Measurements from ENCODE around the gene COL5A1. TPM values are rescaled to one million over a fixed set of nuclear protein-coding genes. Genes with fewer than 3 reads are reported as not detected.

The COL5A1 gene
- total RNA-seq, 4 donors from 2014 or later = 4.0 to 12.8 (median 6.3) TPM

GRCh38 chr9:134811673-134812342 lies 170.2 kb downstream of the COL5A1 start:
- no peaks in the 10 kb centered on the region for H3K27me3 ChIP-seq
- WGBS, 2 donors = 79 to 85% methylated on average over 8 to 14 of the region's 14 CpGs
- no peak for TF ChIP-seq POLR2A (IDR thresholded peaks at IDR 0.05)
- no peak for TF ChIP-seq CTCF (IDR thresholded peaks at IDR 0.05)
- H3K36me3 ChIP-seq = peaks cover 0 to 43% (median 3%) of the 10 kb centered on the region in 3 donors
- H3K4me1 ChIP-seq = peaks cover 0 to 17% (median 10%) of the 10 kb centered on the region in 3 donors
- no peak overlapping the region for H3K27ac ChIP-seq
- intact Hi-C loops (cut with DNase I) = no loop called here
- H3K9me3 ChIP-seq = no peaks in the 10 kb centered on the region
- no peak for DNase-seq
- no peak overlapping the region for H3K4me3 ChIP-seq

GRCh38 chr9:134812343-134812673 lies 170.7 kb downstream of the COL5A1 start:
- peaks cover 0 to 48% (median 4%) of the 10 kb centered on the region in 3 donors for H3K36me3 ChIP-seq
- DNase-seq = no peak

GRCh38 chr9:134813841-134814240 lies 172.2 kb downstream of the COL5A1 start:
- no peaks in the 10 kb centered on the region for H3K27me3 ChIP-seq
- H3K9me3 ChIP-seq = no peaks in the 10 kb centered on the region
- no peak for DNase-seq
- WGBS, 2 donors = 92 to 95% methylated on average over 8 to 19 of the region's 19 CpGs
- no peak overlapping the region for H3K4me3 ChIP-seq
- no peak overlapping the region for H3K27ac ChIP-seq
- TF ChIP-seq CTCF (IDR thresholded peaks at IDR 0.05) (no peak), POLR2A (IDR thresholded peaks at IDR 0.05) (no peak)
- intact Hi-C loops (cut with DNase I) = no loop called here
- H3K36me3 ChIP-seq = peaks cover 0 to 64% (median 10%) of the 10 kb centered on the region in 3 donors
- H3K4me1 ChIP-seq = peaks cover 0 to 7% (median 0%) of the 10 kb centered on the region in 3 donors

More at GRCh38 chr9:134812343-134812673, 170.7 kb downstream of the COL5A1 start:
- Histone ChIP-seq H3K9me3 (no peaks in the 10 kb centered on the region), H3K27me3 (no peaks in the 10 kb centered on the region), H3K27ac (no peak overlapping the region), H3K4me3 (no peak overlapping the region), H3K4me1 (peaks cover 0 to 16% (median 6%) of the 10 kb centered on the region in 3 donors)
- intact Hi-C loops (cut with DNase I) = no loop called here
- WGBS, 2 donors = 66 to 73% methylated on average over 3 of the region's 11 CpGs
- no peak for TF ChIP-seq POLR2A (IDR thresholded peaks at IDR 0.05)
- no peak for TF ChIP-seq CTCF (IDR thresholded peaks at IDR 0.05)

- Histone ChIP-seq H3K36me3 (peaks cover 0 to 72% (median 10%) of the 10 kb centered on the region in 3 donors), H3K4me1 (peaks cover 0 to 7% (median 0%) of the 10 kb centered on the region in 3 donors), H3K4me3 (no peak overlapping the region), H3K9me3 (no peaks in the 10 kb centered on the region), H3K27me3 (no peaks in the 10 kb centered on the region), H3K27ac (no peak overlapping the region)
- no peak for DNase-seq
- intact Hi-C loops (cut with DNase I) = no loop called here
- TF ChIP-seq CTCF (IDR thresholded peaks at IDR 0.05) (no peak), POLR2A (IDR thresholded peaks at IDR 0.05) (no peak)
- WGBS, 2 donors = 84% methylated on average over 11 of the region's 16 CpGs; no CpG with 5 or more reads in 1 of the 2 donors
These were observed 173.1 kb downstream of the COL5A1 start for GRCh38 chr9:134814598-134815215.

- Histone ChIP-seq H3K9me3 (no peaks in the 10 kb centered on the region), H3K4me1 (peaks cover 0 to 7% (median 0%) of the 10 kb centered on the region in 3 donors), H3K36me3 (peaks cover 0 to 82% (median 10%) of the 10 kb centered on the region in 3 donors), H3K4me3 (no peak overlapping the region), H3K27me3 (no peaks in the 10 kb centered on the region), H3K27ac (no peak overlapping the region)
- 80 to 94% methylated on average over 5 to 9 of the region's 16 CpGs for WGBS, 2 donors
- no peak for DNase-seq
- no peak for TF ChIP-seq CTCF (IDR thresholded peaks at IDR 0.05)
- no peak for TF ChIP-seq POLR2A (IDR thresholded peaks at IDR 0.05)
- intact Hi-C loops (cut with DNase I) = no loop called here
These were observed 174.0 kb downstream of the COL5A1 start for GRCh38 chr9:134815435-134816214.

Measured in esophagus squamous epithelium (tissue), 5 donors.